GM12892 (cell line): Measurements from ENCODE around the gene AAGAB.
"Not testable (repeated sequence)": the region's sequence is repeated elsewhere in the genome, so short reads cannot be mapped to it uniquely, and the experiment has no call there.

ENCODE experiments used
- POLR2A ChIP-seq: IDR thresholded peaks from 2 replicates; pipeline ENCODE4 v1.6.1; 2011; ENCODE audit warnings: low read depth, low read length, control low read depth
- POLR2AphosphoS5 ChIP-seq: IDR thresholded peaks from 2 replicates; pipeline ENCODE4 v1.6.1; 2011; ENCODE audit warnings: low read depth, low read length, control low read depth

DNA sequence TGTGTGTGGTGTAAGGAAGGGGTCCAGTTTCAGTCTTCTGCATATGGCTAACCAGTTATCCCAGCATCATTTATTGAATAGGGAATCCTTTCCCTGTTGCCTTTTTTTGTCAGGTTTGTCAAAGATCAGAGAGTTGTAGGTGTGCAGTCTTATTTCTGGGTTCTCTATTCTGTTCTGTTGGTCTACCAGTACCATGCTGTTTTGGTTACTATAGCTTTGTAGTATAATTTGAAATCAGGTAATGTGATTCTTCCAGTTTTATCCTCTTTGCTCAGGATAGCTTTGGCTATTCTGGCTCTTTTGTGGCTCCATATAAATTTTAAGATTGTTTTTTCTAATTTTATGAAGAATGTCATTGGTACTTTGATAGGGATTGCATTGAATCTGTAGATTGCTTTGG is 31.2 kb upstream of the AAGAB start:
- not testable (repeated sequence) for TF ChIP-seq POLR2AphosphoS5, POLR2A
